Gastroesophageal sphincter (tissue), 3 donors: Measurements from ENCODE around the gene ACSF3.
"Not testable (repeated sequence)": the region's sequence is repeated elsewhere in the genome, so short reads cannot be mapped to it uniquely, and the experiment has no call there.

ENCODE experiments used
- CTCF ChIP-seq, 4 experiments: fragments of 200-600 bp in 2 of 4; fragments of 450-650 bp in 2 of 4; sonication (generic) in 1 of 4; IDR thresholded peaks; one replicate each; pipeline ENCODE4 v1.5.1; 2017 to 2019; ENCODE audit warnings: antibody characterized with exemption in 4 of 4, mild to moderate bottlenecking in 2 of 4, moderate library complexity in 2 of 4
- EP300 ChIP-seq: sonication (generic); formaldehyde crosslinking; IDR thresholded peaks from one replicate; pipeline ENCODE4 v1.6.1; 2017; ENCODE audit warnings: antibody characterized with exemption, mild to moderate bottlenecking
- POLR2A ChIP-seq, 2 donors: fragments of 450-650 bp; IDR thresholded peaks; one replicate each; pipeline ENCODE4 v1.6.1; 2017; ENCODE audit warnings: antibody characterized with exemption in 2 of 2, mild to moderate bottlenecking in 2 of 2, moderate library complexity in 1 of 2
- POLR2AphosphoS5 ChIP-seq: sonication (generic); formaldehyde crosslinking; IDR thresholded peaks from one replicate; pipeline ENCODE4 v1.6.1; 2017; ENCODE audit warnings: antibody characterized with exemption

- peak in 1 of 2 donors; percentile 24 for TF ChIP-seq POLR2A (IDR thresholded peaks at IDR 0.05)
- not testable (repeated sequence) for TF ChIP-seq CTCF (IDR thresholded peaks at IDR 0.05); EP300; POLR2AphosphoS5
Measured at GRCh38 chr16:89192186-89192955, 98.7 kb downstream of the ACSF3 start.
